Astrocyte of the spinal cord (primary cell): ENCODE results near the gene SPAG5.

ENCODE experiments used
- DNase-seq: peaks from one replicate; pipeline ENCODE4 v3.0.0; 2011; ENCODE audit warnings: low read depth, low spot score
- H3K4me3 ChIP-seq: 2 replicates; pipeline ENCODE4 v1.5.1; 2011; ENCODE audit warnings: low read depth, mild to moderate bottlenecking, low read length, moderate library complexity
- in situ Hi-C: cut with HindIII; loops from 2 replicates; pipeline ENCODE4 v1.10.0; 2017; ENCODE audit warnings: low sequenced_read_pairs
- TF ChIP-seq, protein P1 (sequence below): IDR thresholded peaks from 2 replicates; pipeline ENCODE4 v1.5.1; 2012; ENCODE audit warnings: low read depth, mild to moderate bottlenecking, low read length, inconsistent platforms

Gene SPAG5

GRCh38 chr17:28549236-28550132 lies 49.3 kb downstream of the SPAG5 start:
- no peak overlapping the region for H3K4me3 ChIP-seq
- TF ChIP-seq, protein P1, sequence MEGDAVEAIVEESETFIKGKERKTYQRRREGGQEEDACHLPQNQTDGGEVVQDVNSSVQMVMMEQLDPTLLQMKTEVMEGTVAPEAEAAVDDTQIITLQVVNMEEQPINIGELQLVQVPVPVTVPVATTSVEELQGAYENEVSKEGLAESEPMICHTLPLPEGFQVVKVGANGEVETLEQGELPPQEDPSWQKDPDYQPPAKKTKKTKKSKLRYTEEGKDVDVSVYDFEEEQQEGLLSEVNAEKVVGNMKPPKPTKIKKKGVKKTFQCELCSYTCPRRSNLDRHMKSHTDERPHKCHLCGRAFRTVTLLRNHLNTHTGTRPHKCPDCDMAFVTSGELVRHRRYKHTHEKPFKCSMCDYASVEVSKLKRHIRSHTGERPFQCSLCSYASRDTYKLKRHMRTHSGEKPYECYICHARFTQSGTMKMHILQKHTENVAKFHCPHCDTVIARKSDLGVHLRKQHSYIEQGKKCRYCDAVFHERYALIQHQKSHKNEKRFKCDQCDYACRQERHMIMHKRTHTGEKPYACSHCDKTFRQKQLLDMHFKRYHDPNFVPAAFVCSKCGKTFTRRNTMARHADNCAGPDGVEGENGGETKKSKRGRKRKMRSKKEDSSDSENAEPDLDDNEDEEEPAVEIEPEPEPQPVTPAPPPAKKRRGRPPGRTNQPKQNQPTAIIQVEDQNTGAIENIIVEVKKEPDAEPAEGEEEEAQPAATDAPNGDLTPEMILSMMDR = no peak
- in situ Hi-C loops = no loop called here
- DNase-seq = no peak

- DNase-seq = no peak
- no peak overlapping the region for H3K4me3 ChIP-seq
- in situ Hi-C loops = no loop called here
- TF ChIP-seq, protein P1 = no peak
Observed at GRCh38 chr17:28548417-28549130, 50.3 kb downstream of the SPAG5 start.

GRCh38 chr17:28547623-28548416 lies 51.0 kb downstream of the SPAG5 start:
- in situ Hi-C loops = no loop called here
- TF ChIP-seq, protein P1 = peak; percentile 97
- no peak overlapping the region for H3K4me3 ChIP-seq
- DNase-seq = peak; percentile 60

DNA sequence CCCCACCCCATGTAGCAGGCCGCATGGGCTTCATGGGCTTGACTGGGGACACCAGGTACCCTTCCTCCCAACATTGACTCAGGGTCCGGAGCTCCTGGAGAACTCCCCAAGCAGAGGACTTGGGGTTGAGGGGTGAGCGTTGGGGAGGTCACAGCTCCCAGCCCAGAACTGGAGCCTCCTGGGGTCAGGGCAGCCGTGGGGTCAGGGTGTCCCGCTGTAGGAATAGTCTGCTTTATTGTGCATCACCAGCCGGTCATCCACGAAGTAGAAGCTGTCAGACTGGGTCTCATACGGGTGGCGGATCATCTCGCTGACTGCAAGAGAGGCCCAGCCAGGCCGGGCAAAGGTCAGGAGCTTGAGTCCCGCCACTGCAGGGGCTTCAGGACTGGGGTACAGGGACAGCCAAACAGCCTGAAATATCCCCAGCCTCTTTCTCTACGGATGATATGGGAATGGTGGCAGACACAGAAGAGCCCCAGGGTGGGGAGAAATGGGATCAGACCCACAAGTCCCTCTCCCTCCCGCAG lies 51.7 kb downstream of the SPAG5 start:
- TF ChIP-seq, protein P1 = no peak
- H3K4me3 ChIP-seq = no peak overlapping the region
- in situ Hi-C loops = no loop called here
- DNase-seq = no peak

DNA sequence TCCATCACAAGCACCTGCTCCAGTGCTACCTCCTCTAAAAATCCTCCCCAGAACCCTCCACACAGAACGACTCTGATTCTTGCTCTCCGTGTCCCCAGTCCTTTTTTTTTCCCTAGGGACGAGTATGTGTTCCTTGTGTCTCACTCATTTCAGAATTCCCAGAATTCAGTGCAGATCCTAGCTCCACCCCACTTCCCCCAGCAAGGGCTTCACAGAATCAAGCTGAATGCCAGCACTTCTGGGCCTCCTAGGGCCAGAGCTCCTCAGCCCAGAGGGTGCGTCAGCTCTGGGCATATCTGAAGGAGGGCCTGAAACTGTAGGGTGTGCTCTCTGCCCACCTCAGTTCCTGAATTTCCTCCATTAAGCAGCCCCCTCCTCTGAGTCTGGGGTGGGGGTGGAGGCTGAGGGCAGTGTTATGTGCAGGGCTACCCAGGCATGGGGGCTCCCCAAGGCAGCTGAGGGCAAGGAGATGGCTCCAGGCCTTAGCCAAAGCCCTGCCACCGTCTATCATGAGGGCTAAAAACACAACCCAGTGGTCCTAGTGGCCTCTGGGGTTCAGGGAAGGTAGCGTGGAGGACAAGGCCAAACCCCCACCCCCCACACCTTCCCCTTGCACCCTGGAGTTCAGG lies 52.9 kb downstream of the SPAG5 start:
- TF ChIP-seq, protein P1 = no peak
- no peak for DNase-seq
- H3K4me3 ChIP-seq = no peak overlapping the region
- in situ Hi-C loops = no loop called here

DNA sequence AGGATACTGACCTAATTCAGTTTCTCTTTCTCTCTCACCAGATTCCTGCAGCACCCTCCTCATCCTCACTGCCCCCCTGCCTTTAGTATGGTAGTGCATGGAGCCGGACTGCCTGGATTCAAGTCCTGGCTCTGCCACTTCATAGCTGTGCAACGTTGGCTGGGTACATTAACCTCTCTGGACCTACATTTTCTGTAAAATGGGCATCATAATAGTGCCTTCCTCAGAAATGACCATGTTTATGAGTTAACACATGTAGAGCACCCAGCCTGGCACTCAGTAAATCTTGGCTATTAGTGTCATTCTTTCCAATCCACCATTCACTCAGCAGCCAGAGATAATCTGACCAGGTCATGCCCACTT lies 53.7 kb downstream of the SPAG5 start:
- in situ Hi-C loops = no loop called here
- TF ChIP-seq, protein P1 = no peak
- DNase-seq = no peak
- H3K4me3 ChIP-seq = no peak overlapping the region
